Measurements from ENCODE around the gene CDK15. TPM values are rescaled to one million over a fixed set of nuclear protein-coding genes. Genes with fewer than 3 reads are reported as not detected.
A peak's percentile ranks its signal among the peaks of the same experiment; 100 is the strongest.
"Not testable (repeated sequence)": the region's sequence is repeated elsewhere in the genome, so short reads cannot be mapped to it uniquely, and the experiment has no call there.

The CDK15 gene
- total and polyA plus RNA-seq, 2 experiments from 2014 or later = 0.27 TPM; not detected in 1

- H3K4me2 ChIP-seq; H3K4me1 Mint-ChIP-seq; H3K36me3 Mint-ChIP-seq (ENCODE audit: low read depth); H3K4me3 ChIP-seq; H3K27me3 ChIP-seq (ENCODE audit: insufficient read depth); H3K27ac Mint-ChIP-seq; H3K4me1 ChIP-seq (ENCODE audit: insufficient read depth); H2AFZ ChIP-seq; H3K79me2 ChIP-seq (replicated peaks; ENCODE audit: insufficient read depth); H4K20me1 ChIP-seq (replicated peaks; ENCODE audit: insufficient read depth); H3K9me2 ChIP-seq (ENCODE audit: insufficient read depth); H3K27ac ChIP-seq (ENCODE audit: low read depth); H3K36me3 ChIP-seq (ENCODE audit: insufficient read depth); H3K9me3 Mint-ChIP-seq; H3F3A ChIP-seq (replicated peaks; ENCODE audit: low read depth); H3K27me3 Mint-ChIP-seq (ENCODE audit: insufficient read depth, low read depth, poor library complexity); H3K4me3 Mint-ChIP-seq: not testable (repeated sequence)
- DNase-seq (ENCODE audit: low spot score) = peak; percentile 54
- ATAC-seq = peak; percentile 78
- peak; percentile 59 to 86 for TF ChIP-seq CTCF (conservative IDR thresholded peaks at IDR 0.05; ENCODE audit: low read depth in 2 of 2)
These were observed 7.4 kb upstream of the CDK15 start for GRCh38 chr2:201798914-201799285.

- Mint-ChIP-seq H3K36me3 (ENCODE audit: low read depth) (no peaks in the 10 kb centered on the region), H3K27ac (no peak overlapping the region), H3K9me3 (no peaks in the 10 kb centered on the region), H3K4me1 (peaks cover 19% of the 10 kb centered on the region), H3K4me3 (no peak overlapping the region), H3K27me3 (ENCODE audit: insufficient read depth, low read depth, poor library complexity) (peaks cover 2% of the 10 kb centered on the region)
- peak; percentile 9 for DNase-seq (ENCODE audit: low spot score)
- Histone ChIP-seq H3F3A (replicated peaks; ENCODE audit: low read depth) (no peaks in the 10 kb centered on the region), H4K20me1 (replicated peaks; ENCODE audit: insufficient read depth) (no peaks in the 10 kb centered on the region), H3K4me1 (ENCODE audit: insufficient read depth) (peaks cover 14% of the 10 kb centered on the region; the same call in 1 of the 2 replicates), H3K4me2 (no peak overlapping the region), H3K4me3 (no peak overlapping the region), H3K36me3 (ENCODE audit: insufficient read depth) (no peaks in the 10 kb centered on the region), H3K9me2 (ENCODE audit: insufficient read depth) (no peaks in the 10 kb centered on the region), H2AFZ (peak overlapping the region; percentile 40), H3K27me3 (ENCODE audit: insufficient read depth) (no peaks in the 10 kb centered on the region), H3K79me2 (replicated peaks; ENCODE audit: insufficient read depth) (no peaks in the 10 kb centered on the region), H3K27ac (ENCODE audit: low read depth) (no peak overlapping the region)
- peak; percentile 38; the same call in 2 of the 3 replicates for ATAC-seq
- TF ChIP-seq ZNF114 (CRISPR knock-in tag; IDR thresholded peaks at IDR 0.05) (no peak), EZH2phosphoT487 (IDR thresholded peaks at IDR 0.05; ENCODE audit: unreplicated experiment) (no peak), JUNB (IDR thresholded peaks at IDR 0.05; ENCODE audit: unreplicated experiment) (no peak)
These were observed 1.2 kb downstream of the CDK15 start for GRCh38 chr2:201807452-201807999.

GRCh38 chr2:201808027-201808426 is 1.7 kb downstream of the CDK15 start:
- Histone ChIP-seq H4K20me1 (replicated peaks; ENCODE audit: insufficient read depth) (no peaks in the 10 kb centered on the region), H3K4me1 (ENCODE audit: insufficient read depth) (peaks cover 14% of the 10 kb centered on the region; the same call in 1 of the 2 replicates), H3K4me3 (no peak overlapping the region), H3F3A (replicated peaks; ENCODE audit: low read depth) (no peaks in the 10 kb centered on the region), H3K4me2 (no peak overlapping the region), H3K27me3 (ENCODE audit: insufficient read depth) (no peaks in the 10 kb centered on the region), H3K9me2 (ENCODE audit: insufficient read depth) (no peaks in the 10 kb centered on the region), H2AFZ (peak overlapping the region; percentile 40), H3K27ac (ENCODE audit: low read depth) (no peak overlapping the region), H3K36me3 (ENCODE audit: insufficient read depth) (no peaks in the 10 kb centered on the region), H3K79me2 (replicated peaks; ENCODE audit: insufficient read depth) (no peaks in the 10 kb centered on the region)
- Mint-ChIP-seq H3K4me1 (peaks cover 19% of the 10 kb centered on the region), H3K9me3 (no peaks in the 10 kb centered on the region), H3K4me3 (no peak overlapping the region), H3K27ac (no peak overlapping the region), H3K27me3 (ENCODE audit: insufficient read depth, low read depth, poor library complexity) (peaks cover 2% of the 10 kb centered on the region), H3K36me3 (ENCODE audit: low read depth) (no peaks in the 10 kb centered on the region)
- peak; percentile 23; the same call in 1 of the 3 replicates for ATAC-seq
- DNase-seq (ENCODE audit: low spot score) = peak; percentile 22
- no peak for TF ChIP-seq CTCF (conservative IDR thresholded peaks at IDR 0.05; ENCODE audit: low read depth in 2 of 2)
- no peak for TF ChIP-seq EZH2 (IDR thresholded peaks at IDR 0.05; ENCODE audit: low read depth, unreplicated experiment)
- TF ChIP-seq JUNB (IDR thresholded peaks at IDR 0.05; ENCODE audit: unreplicated experiment) = no peak
- TF ChIP-seq ZNF331 (CRISPR knock-in tag; IDR thresholded peaks at IDR 0.05; ENCODE audit: low read depth) = no peak
- TF ChIP-seq REST (IDR thresholded peaks at IDR 0.05; ENCODE audit: unreplicated experiment) = no peak
- no peak for TF ChIP-seq EZH2phosphoT487 (IDR thresholded peaks at IDR 0.05; ENCODE audit: unreplicated experiment)
